ENCODE measurements around the gene GLI3.

- TF ChIP-seq CTCF (IDR thresholded peaks at IDR 0.05): no peak
- no peak for TF ChIP-seq EZH2 (IDR thresholded peaks at IDR 0.05)
These were observed 145.3 kb downstream of the GLI3 start for GRCh38 chr7:42091461-42092291.

Data from neural progenitor cell (in vitro differentiated cells).